HL-60 (cell line): ENCODE measurements around the gene RNU2-63P.

Source experiments
- GABPA ChIP-seq: IDR thresholded peaks from 2 replicates; pipeline ENCODE4 v1.6.1; 2012; ENCODE audit warnings: low read depth
- POLR2AphosphoS5 ChIP-seq: IDR thresholded peaks from 2 replicates; pipeline ENCODE4 v1.6.1; 2012; ENCODE audit warnings: low read depth
- TF ChIP-seq, protein P1 (sequence below): IDR thresholded peaks from one replicate; pipeline ENCODE4 v1.5.1; 2011; ENCODE audit warnings: low read length, control low read depth, inconsistent platforms; ENCODE audit not compliant: insufficient read depth
- TF ChIP-seq, protein P2 (sequence below): IDR thresholded peaks from 2 replicates; pipeline ENCODE4 v1.6.1; 2012; ENCODE audit warnings: low read depth; ENCODE audit not compliant: insufficient replicate concordance

DNA sequence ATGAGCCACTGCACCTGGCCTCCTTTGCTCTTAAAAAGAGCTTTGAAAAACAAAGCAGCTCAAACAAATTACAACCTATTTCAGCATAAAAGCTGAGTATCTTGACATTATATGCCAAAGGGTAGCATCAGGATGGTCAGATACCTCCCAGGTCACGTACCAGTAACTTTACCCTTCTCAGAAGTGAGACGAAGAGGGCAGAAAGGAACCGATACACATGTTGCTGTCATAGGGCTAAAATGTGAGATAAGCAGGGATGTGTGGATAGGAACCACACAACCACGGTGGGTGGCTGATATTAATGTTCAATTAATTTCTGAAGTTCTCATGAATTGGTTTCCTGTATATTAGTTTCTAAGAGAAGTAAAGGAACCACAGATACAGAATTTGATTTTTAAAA is 12.6 kb upstream of the RNU2-63P start:
- TF ChIP-seq, protein P1, sequence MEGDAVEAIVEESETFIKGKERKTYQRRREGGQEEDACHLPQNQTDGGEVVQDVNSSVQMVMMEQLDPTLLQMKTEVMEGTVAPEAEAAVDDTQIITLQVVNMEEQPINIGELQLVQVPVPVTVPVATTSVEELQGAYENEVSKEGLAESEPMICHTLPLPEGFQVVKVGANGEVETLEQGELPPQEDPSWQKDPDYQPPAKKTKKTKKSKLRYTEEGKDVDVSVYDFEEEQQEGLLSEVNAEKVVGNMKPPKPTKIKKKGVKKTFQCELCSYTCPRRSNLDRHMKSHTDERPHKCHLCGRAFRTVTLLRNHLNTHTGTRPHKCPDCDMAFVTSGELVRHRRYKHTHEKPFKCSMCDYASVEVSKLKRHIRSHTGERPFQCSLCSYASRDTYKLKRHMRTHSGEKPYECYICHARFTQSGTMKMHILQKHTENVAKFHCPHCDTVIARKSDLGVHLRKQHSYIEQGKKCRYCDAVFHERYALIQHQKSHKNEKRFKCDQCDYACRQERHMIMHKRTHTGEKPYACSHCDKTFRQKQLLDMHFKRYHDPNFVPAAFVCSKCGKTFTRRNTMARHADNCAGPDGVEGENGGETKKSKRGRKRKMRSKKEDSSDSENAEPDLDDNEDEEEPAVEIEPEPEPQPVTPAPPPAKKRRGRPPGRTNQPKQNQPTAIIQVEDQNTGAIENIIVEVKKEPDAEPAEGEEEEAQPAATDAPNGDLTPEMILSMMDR = no peak
- no peak for TF ChIP-seq POLR2AphosphoS5
- TF ChIP-seq, protein P2, sequence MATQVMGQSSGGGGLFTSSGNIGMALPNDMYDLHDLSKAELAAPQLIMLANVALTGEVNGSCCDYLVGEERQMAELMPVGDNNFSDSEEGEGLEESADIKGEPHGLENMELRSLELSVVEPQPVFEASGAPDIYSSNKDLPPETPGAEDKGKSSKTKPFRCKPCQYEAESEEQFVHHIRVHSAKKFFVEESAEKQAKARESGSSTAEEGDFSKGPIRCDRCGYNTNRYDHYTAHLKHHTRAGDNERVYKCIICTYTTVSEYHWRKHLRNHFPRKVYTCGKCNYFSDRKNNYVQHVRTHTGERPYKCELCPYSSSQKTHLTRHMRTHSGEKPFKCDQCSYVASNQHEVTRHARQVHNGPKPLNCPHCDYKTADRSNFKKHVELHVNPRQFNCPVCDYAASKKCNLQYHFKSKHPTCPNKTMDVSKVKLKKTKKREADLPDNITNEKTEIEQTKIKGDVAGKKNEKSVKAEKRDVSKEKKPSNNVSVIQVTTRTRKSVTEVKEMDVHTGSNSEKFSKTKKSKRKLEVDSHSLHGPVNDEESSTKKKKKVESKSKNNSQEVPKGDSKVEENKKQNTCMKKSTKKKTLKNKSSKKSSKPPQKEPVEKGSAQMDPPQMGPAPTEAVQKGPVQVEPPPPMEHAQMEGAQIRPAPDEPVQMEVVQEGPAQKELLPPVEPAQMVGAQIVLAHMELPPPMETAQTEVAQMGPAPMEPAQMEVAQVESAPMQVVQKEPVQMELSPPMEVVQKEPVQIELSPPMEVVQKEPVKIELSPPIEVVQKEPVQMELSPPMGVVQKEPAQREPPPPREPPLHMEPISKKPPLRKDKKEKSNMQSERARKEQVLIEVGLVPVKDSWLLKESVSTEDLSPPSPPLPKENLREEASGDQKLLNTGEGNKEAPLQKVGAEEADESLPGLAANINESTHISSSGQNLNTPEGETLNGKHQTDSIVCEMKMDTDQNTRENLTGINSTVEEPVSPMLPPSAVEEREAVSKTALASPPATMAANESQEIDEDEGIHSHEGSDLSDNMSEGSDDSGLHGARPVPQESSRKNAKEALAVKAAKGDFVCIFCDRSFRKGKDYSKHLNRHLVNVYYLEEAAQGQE = no peak
- TF ChIP-seq GABPA = no peak
